Measurements from ENCODE around the gene RPL7A.

- TF ChIP-seq CTCF (IDR thresholded peaks at IDR 0.05; ENCODE audit: low read depth, low read length, poor library complexity, severe bottlenecking) (no peak), EZH2phosphoT487 (IDR thresholded peaks at IDR 0.05; ENCODE audit: borderline replicate concordance, low read length) (no peak)
Observed at GRCh38 chr9:133355881-133356357, 7.9 kb downstream of the RPL7A start.

Measured in DOHH2 (cell line).